Progenitor cell of endocrine pancreas (in vitro differentiated cells): ENCODE results near the gene DDX41. TPM values are rescaled to one million over a fixed set of nuclear protein-coding genes. Genes with fewer than 3 reads are reported as not detected.

ENCODE experiments used
- DNase-seq: peaks from one replicate; pipeline ENCODE4 v3.0.0; 2021; ENCODE audit warnings: low spot score; ENCODE audit not compliant: unreplicated experiment
- H3K27ac Mint-ChIP-seq: 2 replicates; pipeline ENCODE4 v1.8.0; 2021; ENCODE audit warnings: mild to moderate bottlenecking, moderate library complexity, mixed read lengths
- H3K27me3 Mint-ChIP-seq: 2 replicates; pipeline ENCODE4 v1.8.0; 2021; ENCODE audit warnings: mixed read lengths
- H3K36me3 Mint-ChIP-seq: 2 replicates; pipeline ENCODE4 v1.8.0; 2022; ENCODE audit warnings: mixed read lengths; ENCODE audit not compliant: insufficient read depth
- H3K4me1 Mint-ChIP-seq: 2 replicates; pipeline ENCODE4 v1.8.0; 2021; ENCODE audit warnings: low read depth, mixed read lengths
- H3K4me3 Mint-ChIP-seq: 2 replicates; pipeline ENCODE4 v1.8.0; 2021; ENCODE audit warnings: low read depth, mild to moderate bottlenecking, moderate library complexity, mixed read lengths
- H3K9me3 Mint-ChIP-seq: 2 replicates; pipeline ENCODE4 v1.8.0; 2021; ENCODE audit warnings: low read depth, mixed read lengths
- CTCF ChIP-seq: fragments of 200-600 bp; sonication (generic); IDR thresholded peaks from one replicate; pipeline ENCODE4 v1.5.0; 2021; ENCODE audit warnings: antibody characterized with exemption, mild to moderate bottlenecking; ENCODE audit not compliant: unreplicated experiment
- total RNA-seq: library from RNA; stranded (reverse); gene quantifications from 2 replicates; pipeline ENCODE4 v1.2.1, GENCODE V29; 2021

The DDX41 gene
- total RNA-seq, 1 donor from 2014 or later: 93.1 TPM

GRCh38 chr5:177471610-177472356, 45.0 kb downstream of the DDX41 start:
- no peak for TF ChIP-seq CTCF
- Mint-ChIP-seq H3K4me1 (peaks cover 26% of the 10 kb centered on the region), H3K27me3 (peaks cover 5% of the 10 kb centered on the region), H3K36me3 (peaks cover 16% of the 10 kb centered on the region), H3K27ac (peak overlapping the region; percentile 84), H3K4me3 (peak overlapping the region; percentile 82), H3K9me3 (no peaks in the 10 kb centered on the region)
- no peak for DNase-seq

DNA sequence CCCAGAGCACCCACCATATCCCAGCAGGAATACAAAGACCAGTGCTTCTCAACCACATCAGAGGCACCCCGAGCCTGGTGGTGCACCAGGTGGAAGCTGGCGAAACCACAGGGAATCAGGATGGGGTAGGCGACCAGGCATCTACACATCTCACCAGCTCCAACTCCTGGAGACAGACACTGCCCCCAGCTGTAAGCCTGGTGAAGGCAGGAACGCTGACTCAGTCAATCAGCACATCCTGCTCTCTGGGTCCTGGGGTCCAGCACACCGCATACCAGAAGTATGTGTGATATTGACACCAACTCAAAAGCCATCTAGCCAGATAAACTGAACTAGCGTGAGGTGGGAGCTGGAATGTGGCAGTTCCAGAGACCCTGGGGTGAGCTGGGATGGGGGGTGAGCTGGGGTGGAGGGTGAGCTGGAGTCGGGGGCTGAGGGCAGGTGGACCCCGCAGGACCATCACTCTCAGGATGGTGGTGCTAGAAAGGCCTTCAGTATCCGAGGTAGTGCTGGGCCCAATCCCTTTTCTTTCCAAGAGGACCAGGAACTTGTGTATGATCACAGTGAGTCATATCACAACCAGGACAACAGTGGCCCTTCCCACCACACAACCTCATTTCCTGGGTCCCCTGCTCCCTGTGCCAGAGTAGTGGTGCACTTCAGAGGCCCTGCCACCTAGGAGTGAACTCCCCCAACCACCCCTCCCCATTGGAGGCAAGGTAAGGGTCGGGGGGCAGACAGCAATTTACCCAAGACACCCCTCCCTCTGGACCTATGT, 45.8 kb downstream of the DDX41 start:
- H3K27ac Mint-ChIP-seq: peak overlapping the region; percentile 92
- H3K4me1 Mint-ChIP-seq: peaks cover 26% of the 10 kb centered on the region
- DNase-seq: no peak
- peak overlapping the region; percentile 82 for H3K4me3 Mint-ChIP-seq
- H3K9me3 Mint-ChIP-seq: no peaks in the 10 kb centered on the region
- peaks cover 22% of the 10 kb centered on the region for H3K36me3 Mint-ChIP-seq
- TF ChIP-seq CTCF: no peak
- peaks cover 5% of the 10 kb centered on the region for H3K27me3 Mint-ChIP-seq

GRCh38 chr5:177469750-177470525, 46.8 kb downstream of the DDX41 start:
- DNase-seq: no peak
- Mint-ChIP-seq H3K4me1 (peaks cover 26% of the 10 kb centered on the region), H3K4me3 (peak overlapping the region; percentile 64), H3K9me3 (no peaks in the 10 kb centered on the region), H3K27me3 (no peaks in the 10 kb centered on the region), H3K36me3 (peaks cover 32% of the 10 kb centered on the region), H3K27ac (peak overlapping the region; percentile 92)
- TF ChIP-seq CTCF: no peak

DNA sequence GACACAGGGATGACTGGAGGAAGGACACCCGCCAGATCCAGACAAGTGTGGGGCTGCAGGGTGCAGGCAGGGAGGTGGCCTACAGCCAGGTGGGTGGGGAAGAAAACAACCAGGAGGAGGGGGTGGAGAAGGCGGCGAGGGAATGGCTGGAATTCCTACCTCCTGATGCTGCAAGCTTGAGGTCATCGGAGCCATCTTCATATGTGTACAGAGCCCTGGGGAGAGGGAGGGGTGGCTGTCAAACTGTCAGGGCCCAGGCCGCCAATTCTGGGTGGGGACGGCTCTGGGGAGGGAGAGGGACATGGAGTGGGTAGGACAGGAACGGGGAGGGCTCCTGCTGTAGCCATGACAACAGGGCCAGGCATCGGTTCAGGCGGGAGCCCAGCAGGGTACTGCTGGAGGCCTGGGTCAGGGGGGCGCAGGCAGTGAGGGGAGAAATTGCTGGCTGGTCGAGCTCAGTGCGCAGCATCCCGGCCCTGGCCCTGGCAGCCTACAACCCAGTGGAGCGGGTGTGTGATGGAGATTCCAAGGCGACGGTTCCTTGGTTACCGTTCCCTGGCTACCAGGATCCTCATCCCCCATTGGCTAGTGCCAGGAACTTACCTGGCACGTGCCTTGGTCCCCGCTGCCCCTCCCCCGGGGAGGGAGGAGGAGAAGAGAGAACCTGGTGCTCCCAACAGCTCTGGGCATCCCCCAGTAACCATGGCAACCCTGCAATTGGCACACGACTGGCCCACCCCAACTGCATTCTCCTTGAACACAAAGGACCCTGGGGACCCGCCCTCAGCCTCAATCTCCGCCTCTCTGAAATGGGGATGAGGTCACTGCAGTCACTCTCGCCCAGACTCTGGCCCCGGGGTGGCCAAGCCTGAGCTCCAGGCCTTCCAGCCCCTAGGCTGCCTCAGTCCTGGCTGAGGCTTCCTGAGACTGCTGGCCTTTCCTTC, 47.8 kb downstream of the DDX41 start:
- peak overlapping the region; percentile 16 for H3K4me3 Mint-ChIP-seq
- H3K36me3 Mint-ChIP-seq: peaks cover 32% of the 10 kb centered on the region
- H3K4me1 Mint-ChIP-seq: peaks cover 23% of the 10 kb centered on the region
- TF ChIP-seq CTCF: no peak
- no peaks in the 10 kb centered on the region for H3K9me3 Mint-ChIP-seq
- no peaks in the 10 kb centered on the region for H3K27me3 Mint-ChIP-seq
- peak overlapping the region; percentile 84 for H3K27ac Mint-ChIP-seq
- no peak for DNase-seq
